NCI-H2196 treated with DMSO at 0.1 percent for 48 hours (cell line): Measurements from ENCODE around the gene NKX1-2.

ENCODE experiments used
- DNase-seq: peaks from one replicate; lab custom pipeline; 2025; ENCODE audit not compliant: unreplicated experiment; lab: John Stamatoyannopoulos, UW

Gene NKX1-2

DNA sequence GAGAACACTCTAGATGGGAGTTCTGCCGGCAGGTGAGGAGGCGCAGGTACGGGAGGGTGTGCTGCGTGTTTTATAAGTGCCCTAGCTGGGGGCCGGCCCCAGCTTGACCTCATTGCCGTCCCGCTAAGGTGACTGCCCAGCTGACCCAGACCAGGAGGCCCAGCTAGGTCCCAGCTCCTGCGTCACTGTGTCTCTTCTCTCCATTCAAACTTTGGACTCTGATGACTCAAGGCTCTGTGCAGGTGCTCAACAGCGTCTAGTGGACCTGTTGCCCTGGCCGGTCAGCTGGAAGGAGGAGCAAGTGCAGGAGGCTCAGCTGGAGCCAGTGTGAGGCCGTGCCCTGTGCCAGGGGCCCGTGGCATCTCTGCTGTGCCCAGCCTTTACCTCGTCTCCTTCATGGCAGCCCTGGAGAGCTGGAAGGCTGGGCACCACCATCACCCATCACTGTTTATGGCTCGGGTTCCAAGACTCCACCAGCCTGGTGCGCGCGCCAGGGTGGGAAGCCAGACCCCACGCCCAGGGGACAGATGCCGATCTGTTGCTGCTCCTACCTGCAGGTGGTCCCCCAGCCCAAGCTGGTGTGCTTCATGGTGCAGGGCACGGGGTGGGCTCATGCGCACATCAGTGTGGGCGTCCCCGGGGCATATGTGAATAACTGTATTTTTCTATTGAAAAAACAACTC lies 26.3 kb upstream of the NKX1-2 start:
- no peak for DNase-seq

DNA sequence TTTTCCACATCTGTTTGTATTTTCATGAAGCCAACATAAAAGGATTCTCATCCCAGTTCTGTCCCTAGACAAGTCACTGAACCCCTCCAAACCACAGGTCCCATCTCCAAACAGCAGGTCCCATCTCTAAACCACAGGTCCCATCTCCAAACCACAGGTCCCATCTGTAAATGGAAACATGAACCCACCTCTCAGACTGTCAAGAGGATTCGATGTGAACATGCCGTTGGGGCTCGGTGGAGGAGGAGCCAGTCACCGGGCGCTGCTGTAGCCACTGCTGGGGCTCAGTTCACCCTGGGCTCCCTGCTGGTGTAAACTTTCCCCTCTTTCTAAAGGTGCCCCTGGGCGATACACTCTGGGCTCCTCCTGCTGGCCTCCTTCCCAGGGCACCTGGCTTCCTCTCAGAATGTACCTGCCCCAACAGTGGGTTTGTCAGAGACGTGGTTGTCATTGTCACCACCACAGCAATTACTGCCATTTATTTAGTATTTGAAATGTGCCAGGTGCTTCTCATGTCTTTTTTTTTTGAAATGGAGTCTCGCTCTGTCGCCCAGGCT lies 24.8 kb upstream of the NKX1-2 start:
- no peak for DNase-seq

DNA sequence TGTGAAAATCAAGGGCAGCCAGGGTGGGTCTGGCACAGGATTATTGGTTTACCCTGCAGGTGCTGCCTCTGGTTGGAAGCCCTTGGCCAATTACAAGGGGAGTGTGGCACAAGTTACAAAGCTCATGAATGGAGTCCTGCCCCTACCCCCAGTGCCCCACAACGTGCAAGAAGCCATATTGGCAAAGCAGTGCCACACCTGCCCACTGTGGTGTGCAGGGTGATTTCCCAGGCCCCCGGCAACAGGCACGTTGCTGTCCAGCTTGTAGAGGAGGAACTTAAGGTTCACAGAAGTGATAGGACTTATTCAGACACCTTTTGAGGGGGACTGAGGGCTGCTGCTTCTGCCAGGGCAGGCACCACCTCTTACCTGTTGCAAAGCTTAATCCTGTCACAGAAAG lies 23.2 kb upstream of the NKX1-2 start:
- no peak for DNase-seq

DNA sequence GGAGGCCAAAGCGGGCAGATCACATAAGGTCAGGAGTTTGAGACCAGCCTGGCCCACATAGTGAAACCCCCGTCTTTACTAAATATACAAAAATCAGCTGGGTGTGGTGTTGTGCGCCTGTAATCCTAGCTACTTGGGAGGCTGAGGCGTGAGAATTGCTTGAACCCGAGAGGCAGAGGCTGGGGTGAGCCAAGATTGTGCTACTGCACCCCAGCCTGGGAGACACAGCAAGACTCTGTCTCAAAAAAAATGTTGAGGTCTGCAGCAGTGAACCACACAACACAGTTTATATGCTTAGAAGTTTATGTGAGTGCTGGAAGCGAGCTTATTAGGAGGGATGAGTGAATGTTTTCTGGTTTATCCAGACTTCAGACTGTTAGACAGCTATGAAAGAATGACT lies 22.2 kb upstream of the NKX1-2 start:
- DNase-seq = no peak

DNA sequence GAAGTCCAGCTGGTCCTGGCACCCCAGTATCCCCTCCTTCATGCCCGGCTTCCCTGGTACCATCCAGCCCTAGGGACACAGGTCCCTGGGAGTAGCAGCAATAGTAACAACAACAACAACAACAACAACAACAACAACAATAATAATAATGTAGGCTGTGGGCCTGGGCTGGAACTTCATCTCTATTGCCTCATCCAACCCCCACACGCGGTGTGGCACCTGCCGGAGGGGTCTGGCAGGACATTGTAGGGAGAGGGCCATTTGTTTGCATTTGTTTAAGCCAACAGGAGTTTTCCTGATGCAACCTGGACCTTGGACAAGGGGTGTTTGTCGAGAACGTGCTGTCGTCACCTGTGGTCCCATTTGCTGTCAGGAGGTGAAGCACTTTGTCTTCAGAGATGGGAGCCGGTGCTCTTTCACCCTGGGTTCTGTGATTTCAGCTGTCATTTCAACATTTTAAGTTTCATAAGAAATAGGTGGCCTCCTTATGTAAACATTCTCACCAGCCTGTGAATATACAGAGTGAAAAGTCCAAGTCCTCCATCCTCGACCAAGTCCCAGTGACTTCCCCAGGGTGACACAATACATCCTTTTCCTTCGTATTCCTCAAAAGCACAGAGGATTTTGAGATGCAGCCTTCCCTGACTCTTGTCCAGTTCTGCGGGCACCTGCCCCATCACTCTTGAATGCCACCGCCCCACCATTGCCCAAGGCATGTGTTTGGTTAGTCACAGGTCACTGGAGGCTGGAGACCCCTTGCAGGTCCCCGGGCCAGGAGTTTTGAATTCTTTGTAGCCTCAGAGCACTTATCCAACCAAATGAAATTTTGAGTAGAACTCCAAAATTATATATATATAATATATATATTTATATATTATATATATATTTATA lies 21.0 kb upstream of the NKX1-2 start:
- DNase-seq = no peak

DNA sequence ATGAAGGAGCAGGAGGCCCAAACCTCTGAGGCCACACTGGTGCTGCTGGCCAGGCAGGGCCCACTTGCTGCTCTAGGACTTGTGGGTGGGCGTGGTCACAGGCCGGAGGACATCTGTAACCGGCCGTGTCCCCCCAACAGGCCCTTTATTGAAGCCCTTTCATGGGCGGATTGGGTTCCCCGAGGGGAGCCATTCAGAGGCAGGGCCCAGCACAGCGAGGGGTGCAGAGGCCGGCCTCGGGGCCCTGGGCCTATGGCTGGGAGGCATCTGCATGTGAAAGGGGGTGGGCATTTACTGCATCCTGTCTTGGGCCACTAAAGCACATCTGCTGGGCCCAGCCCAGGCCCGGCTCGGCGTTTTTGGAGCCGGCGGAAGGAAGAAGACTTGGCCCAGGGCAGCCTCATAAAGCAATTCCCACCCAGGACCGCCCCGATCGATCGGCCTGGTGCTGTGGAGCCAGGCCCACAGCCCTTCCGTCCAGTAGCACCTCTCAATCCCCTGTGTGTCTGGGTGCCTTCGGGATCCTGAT lies 20.2 kb upstream of the NKX1-2 start:
- no peak for DNase-seq

DNA sequence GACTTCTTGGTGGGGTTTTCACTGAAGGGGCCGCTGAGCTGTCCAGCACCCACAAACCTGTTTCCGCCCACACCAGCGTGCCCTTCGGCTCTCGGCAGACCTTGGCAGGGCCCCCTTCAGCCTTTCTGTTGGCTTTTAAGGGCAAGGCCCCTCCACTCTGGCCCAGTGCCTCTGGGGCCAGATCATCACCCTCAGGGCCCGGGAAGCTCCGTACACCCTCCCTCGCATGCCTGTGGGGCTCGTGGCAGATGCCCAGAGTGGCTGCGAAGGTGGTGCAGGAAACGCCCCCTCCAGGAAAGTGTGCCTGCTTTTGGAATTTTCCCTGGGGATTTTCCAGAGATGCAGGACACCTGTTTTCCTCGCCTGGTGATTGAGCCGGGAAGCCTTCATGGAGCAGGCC lies 18.8 kb upstream of the NKX1-2 start:
- no peak for DNase-seq

DNA sequence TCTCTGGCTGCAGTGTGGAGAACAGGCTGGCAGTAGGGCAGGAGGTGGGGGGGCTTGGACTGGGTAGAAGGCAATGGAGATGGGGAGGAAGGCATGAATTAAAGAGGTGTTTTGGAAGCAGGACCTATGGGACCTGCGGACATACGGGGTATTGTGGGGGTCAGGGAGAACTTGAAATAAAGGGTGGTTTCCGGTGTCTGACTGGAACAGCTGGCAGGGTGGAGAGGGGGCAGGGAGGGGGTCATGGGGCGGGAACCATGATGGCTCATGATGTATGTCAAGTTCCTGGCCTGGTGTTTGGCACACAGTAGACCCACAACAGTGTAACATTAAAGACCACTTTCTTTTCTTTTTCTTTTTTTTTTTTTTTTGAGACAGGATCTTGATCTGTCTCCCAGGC lies 17.3 kb upstream of the NKX1-2 start:
- no peak for DNase-seq

DNA sequence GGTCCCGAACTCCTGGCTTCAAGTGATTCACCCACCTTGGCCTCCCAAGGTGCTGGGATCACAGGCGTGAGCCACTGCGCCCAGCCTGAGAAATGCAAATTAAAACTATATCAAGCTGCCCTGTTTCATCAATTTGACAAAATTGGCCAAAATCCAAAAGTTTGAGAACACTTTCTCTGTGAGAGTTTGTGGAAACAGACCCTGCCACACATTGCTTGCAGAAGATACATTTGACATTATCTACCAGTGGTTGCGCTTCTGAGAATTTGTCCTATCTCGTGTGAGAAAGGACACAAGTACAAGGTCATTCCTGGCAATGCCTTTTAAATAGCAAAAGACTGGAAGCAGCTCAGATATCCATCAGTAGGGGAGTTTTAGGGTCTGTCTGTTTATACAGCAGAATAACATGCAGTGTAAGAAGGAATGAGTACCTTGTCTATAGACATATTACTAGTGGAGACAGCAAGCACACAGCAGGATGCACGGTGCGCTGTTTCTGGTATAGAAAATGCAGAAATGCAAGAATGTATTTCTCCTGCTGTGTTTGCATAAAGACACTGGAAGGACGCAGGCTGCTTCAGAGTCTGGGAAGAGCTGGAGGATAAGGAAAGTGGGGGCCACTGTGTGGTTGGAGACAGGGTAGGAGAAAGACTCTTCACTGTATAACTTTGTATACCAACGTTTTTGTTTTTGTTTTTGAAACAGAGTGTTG lies 16.1 kb upstream of the NKX1-2 start:
- no peak for DNase-seq

DNA sequence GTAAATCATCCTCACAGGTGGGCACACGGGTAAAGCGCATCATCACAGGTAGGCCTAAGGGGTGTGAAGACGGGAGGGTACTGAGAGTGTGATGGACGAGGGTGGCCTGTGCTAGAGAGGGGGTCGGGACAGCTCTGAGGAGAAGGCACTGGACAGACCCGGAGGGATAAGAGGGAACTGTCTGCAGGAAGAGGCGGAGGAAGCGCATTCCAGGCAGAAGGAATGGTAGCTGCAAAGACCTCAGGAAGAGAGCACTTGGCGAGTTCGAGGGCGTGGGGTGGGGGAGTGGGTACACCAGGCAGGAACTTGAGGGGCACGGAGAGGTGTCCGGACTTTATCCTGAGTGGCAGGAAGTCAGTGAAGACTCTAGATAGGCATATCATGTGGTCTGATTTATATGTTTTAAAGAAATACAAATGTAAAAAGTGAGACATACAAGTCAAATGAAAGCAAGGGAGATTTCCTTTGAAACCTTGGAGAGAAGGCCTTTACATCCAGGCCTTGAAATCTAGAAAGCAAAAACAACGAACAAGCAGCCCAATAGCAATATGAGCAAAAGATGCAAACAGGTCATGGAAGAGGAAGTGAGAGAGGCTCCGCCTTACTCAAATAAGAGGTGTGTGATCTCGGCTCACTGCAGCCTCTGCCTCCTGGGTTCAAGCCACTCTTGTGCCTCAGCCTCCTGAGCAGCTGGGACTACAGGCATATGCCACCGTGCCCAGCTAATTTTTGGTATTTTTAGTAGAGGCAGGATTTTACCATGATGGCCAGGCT lies 15.4 kb upstream of the NKX1-2 start:
- no peak for DNase-seq

DNA sequence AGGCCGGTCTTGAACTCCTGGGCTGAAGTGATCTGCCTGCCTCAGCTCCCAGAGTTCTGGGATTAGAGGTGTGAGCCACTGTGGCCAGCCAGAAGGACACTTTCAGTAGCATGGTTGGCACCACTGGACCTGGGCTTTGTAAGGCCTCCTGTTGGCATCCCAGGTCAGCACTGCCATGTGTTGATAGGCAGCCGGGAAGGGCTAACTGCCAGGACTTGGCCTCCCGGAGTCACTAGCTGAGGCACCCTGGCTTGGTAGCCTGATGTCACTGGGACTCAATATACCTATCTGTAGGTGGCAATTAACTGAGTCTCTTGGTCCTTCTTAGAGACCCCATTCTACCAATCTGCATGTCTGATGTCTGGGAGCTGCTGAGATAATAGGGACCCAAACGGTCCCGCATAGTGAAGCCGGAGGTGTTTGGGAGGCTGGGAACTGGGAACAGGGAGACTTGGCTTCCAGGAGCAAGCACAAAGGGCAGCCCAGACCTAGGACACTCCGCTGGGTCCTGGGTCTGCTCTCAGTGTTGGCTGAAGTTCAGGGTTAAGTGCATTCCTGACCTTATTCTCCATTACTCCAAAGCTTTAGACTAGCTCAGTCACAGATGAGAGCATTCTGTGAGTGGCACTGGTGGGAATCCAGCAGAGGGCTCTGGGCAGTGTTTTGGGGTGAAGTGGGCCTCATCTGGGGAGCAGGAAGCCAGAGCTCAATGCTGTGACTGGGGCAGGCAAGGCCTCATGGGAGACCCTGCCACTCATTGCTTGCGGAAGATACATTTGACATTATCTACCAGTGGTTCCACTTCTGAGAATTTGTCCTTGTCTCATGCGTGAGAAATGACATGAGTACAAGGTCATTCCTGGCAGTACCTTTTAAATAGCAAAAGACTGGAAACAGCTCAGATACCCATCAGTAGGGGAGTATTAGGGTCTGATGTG lies 14.5 kb upstream of the NKX1-2 start:
- DNase-seq = no peak

DNA sequence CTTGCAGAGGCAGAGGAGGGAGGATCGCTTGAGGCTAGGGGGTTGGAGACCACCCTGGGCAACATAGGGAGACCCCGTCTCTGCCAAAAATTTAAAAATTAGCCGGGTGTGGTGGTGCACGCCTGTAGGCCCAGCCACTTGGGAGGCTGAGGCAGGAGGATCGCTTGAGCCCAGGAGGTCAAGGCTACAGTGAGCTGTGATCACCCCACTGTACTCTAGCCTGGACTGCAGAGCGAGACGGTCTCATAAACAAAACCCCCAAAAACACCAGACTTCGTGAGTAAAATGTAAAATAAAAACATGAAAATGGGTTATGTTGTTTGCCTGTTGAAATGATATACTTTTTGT lies 12.5 kb upstream of the NKX1-2 start:
- DNase-seq = no peak

DNA sequence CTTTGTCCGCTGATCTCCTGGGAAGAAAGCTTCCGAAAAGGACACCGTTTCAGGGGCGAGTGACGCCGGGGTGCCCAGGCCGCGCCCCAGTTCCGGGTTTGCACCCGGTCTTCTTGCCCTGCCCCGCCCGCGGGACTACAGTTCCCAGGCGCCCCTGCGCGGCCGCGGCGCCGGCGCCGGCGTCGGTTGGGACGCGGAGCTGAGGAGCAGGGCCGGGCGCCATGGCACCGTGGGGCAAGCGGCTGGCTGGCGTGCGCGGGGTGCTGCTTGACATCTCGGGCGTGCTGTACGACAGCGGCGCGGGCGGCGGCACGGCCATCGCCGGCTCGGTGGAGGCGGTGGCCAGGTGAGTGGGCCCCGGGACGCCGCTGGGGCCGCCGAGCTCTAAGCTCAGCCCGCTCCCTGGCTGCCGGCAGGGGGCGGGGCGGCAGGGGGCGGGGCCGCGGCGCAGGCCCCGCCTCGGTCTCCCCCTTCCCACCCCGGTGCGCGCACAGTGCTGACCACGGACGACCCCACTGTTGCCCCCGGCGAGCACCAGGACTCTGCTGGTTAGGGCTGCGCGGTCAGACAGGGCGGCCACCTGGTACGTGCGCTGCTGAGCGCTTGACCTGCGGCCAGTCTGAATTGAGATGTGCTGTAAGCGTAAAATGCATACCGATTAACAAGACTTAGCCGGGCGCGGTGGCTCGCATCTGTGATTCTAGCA lies 12.0 kb upstream of the NKX1-2 start, which contains the start of gene LHPP:
TSS of gene LHPP (plus strand) at position 182 of the 706 bp plus-strand sequence. CDS start at position 222, 40 bp downstream.
- DNase-seq = peak; percentile 11

DNA sequence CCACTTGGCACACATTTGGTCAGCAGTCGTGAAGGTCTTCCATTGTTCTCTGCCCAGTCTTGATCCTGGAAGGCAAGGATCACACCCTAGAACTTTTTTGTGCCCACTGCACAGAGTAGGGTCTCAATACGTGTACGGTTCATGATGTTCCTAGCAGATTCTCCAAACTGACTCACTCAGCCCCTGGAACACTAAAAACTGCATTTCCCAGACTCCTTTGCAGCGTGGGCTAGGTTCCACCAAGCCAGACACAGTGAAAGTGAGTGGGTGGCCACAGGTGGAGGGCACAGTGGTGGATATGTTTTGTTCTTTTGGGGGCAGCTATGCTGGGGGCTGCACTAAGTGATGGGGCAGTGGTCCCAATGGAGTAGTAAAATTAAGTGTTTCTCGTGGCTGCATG lies 10.3 kb upstream of the NKX1-2 start:
- DNase-seq = no peak

DNA sequence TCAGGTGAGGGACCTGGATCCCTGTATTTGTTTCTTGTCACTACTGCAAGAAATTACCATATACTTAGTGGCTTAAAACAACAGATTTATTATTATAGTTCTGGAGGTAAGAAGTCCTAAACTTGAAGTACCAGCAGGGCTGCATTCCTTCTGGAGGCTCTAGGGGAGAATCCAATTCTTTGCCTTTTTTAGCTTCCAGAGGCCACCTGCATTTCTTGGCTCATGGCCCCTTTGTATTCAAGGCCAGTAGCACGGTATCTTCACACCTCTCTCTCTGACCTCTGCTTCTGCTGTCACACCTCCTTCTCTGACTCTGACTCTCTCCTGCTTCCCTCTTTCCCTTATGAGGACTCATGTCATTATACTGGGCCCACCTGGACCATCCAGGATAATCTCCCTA lies 9.6 kb upstream of the NKX1-2 start:
- no peak for DNase-seq

DNA sequence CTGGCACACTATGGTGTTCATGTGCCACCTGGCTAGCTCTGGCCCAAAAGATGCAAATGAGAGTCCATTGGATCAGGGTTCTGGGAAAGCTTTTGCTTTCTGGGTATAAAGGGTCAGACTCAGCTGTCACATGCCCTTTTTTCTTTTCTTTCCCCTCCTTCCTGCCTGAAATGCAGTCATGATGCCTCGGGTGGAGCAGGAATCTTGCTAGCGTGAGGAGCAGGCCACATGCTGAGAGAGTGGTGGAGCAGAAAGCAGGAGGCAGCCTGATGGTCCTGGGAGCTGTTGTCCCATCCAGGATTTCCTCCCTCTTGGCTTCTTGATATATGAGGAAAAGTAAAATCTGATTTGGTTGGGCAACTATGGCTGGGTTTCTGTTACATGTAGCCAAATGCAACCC lies 9.1 kb upstream of the NKX1-2 start:
- no peak for DNase-seq

DNA sequence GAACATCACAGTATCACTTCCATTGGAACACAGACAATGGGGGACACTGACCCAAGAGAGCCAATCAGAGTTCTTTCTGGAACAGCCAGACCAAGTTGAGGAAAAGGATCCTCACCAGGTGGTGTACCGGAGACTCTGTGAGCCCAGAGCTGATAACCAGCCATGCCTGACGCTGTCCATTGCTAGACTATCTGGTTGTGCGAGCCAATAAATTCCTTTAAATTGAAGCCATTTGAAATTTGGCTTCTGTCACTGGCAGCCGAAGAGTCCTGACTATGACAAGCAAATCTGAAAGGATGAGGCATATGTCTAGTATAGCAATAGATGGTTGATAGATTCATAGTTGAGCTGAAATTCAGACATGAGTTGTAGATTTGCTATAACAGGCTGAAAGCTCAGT lies 8.6 kb upstream of the NKX1-2 start:
- DNase-seq = no peak

DNA sequence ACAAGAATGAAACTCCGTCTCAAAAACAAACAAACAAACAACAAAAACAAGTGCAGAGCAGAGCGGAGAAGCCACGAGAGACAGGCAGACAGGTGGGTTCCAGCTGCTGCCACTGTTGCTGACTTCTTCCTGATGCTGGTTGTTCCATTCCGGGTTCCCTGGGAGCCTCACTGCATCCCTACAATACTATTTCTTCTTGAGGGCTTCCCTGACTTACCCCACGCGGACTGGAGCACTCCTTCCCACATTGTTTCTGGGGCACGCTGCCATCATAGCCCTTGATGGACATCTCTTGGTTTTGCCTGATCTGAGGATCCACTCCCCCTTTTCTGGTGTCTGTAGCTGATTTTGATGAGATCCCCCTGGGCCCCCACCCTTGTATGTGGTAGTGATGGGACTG lies 5.6 kb upstream of the NKX1-2 start:
- DNase-seq = no peak
